Ascending aorta (tissue), 2 donors: ENCODE measurements around the gene EVC2. TPM values are rescaled to one million over a fixed set of nuclear protein-coding genes. Genes with fewer than 3 reads are reported as not detected.

Experiments used
- DNase-seq, 2 donors: peaks; one replicate each; pipeline ENCODE4 v3.0.0-alpha.2; 2019; ENCODE audit warnings: low spot score in 2 of 2
- H3K27ac ChIP-seq, 2 donors: fragments of 200-600 bp; sonication (generic); one replicate each; pipeline ENCODE4 v1.5.1; 2016 to 2017; ENCODE audit warnings: mild to moderate bottlenecking in 1 of 2
- H3K27me3 ChIP-seq: fragments of 200-600 bp; sonication (generic); one replicate; pipeline ENCODE4 v1.5.1; 2017
- H3K36me3 ChIP-seq, 2 donors: fragments of 200-600 bp; sonication (generic); one replicate each; pipeline ENCODE4 v1.5.1; 2016
- H3K4me1 ChIP-seq, 2 donors: fragments of 200-600 bp; sonication (generic); one replicate each; pipeline ENCODE4 v1.5.1; 2016 to 2017; ENCODE audit warnings: mild to moderate bottlenecking in 1 of 2
- H3K4me3 ChIP-seq, 2 donors: fragments of 200-600 bp; sonication (generic); one replicate each; pipeline ENCODE4 v1.5.1; 2016 to 2017; ENCODE audit warnings: mild to moderate bottlenecking in 1 of 2
- H3K9me3 ChIP-seq, 2 donors: fragments of 200-600 bp; sonication (generic); one replicate each; pipeline ENCODE4 v1.5.1; 2016
- CTCF ChIP-seq, 3 experiments: fragments of 200-600 bp in 2 of 3; fragments of 450-650 bp in 1 of 3; sonication (generic) in 2 of 3; IDR thresholded peaks; one replicate each; pipeline ENCODE4 v1.5.1; 2016 to 2019; ENCODE audit warnings: antibody characterized with exemption in 3 of 3, mild to moderate bottlenecking in 1 of 3, moderate library complexity in 1 of 3
- intact Hi-C: fragments of 100-400 bp; cut with DNase I; formaldehyde crosslinking; loops from one replicate; pipeline ENCODE4 v1.15.1; 2023
- total RNA-seq: library from RNA; depleted of rRNA; stranded (reverse); fragments of >200 nt; gene quantifications from one replicate; pipeline ENCODE4 v1.1.0, GENCODE V29; 2016

Gene EVC2
- total RNA-seq, 1 donor from 2014 or later = 5.7 TPM

- Histone ChIP-seq H3K36me3 (peaks cover 27 to 90% of the 10 kb centered on the region in 2 donors), H3K4me1 (no peaks in the 10 kb centered on the region), H3K4me3 (no peak overlapping the region), H3K9me3 (no peaks in the 10 kb centered on the region), H3K27me3 (no peaks in the 10 kb centered on the region), H3K27ac (no peak overlapping the region)
- TF ChIP-seq CTCF (IDR thresholded peaks at IDR 0.05) = no peak
- no peak for DNase-seq
- intact Hi-C loops = no loop called here
These were observed 145.9 kb downstream of the EVC2 start for GRCh38 chr4:5562476-5562875.

GRCh38 chr4:5561286-5561685 lies 147.1 kb downstream of the EVC2 start:
- no peaks in the 10 kb centered on the region for H3K4me1 ChIP-seq
- intact Hi-C loops = no loop called here
- H3K27me3 ChIP-seq = no peaks in the 10 kb centered on the region
- no peak overlapping the region for H3K4me3 ChIP-seq
- DNase-seq = no peak
- TF ChIP-seq CTCF (IDR thresholded peaks at IDR 0.05) = no peak
- H3K36me3 ChIP-seq = peaks cover 19 to 78% of the 10 kb centered on the region in 2 donors
- no peak overlapping the region for H3K27ac ChIP-seq
- no peaks in the 10 kb centered on the region for H3K9me3 ChIP-seq

DNA sequence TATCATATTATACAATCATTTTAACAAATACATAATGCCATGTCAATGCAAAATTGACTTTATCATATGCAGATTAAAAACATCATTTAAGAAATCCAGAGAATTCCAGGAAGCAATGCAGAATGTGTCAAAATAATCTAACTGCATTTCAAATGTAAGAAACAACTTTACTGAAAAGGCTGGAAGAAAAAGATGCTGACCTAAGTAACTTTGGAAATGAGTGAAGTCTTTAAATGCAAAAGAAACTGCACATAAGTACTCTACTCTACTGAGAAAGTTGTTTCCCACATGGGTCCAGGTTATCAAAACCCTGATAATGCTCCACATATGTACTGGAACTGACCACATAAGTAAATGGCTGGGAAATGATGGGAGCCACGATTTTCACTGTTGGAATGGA lies 149.9 kb downstream of the EVC2 start:
- Histone ChIP-seq H3K9me3 (no peaks in the 10 kb centered on the region), H3K36me3 (peaks cover 16 to 63% of the 10 kb centered on the region in 2 donors)
- intact Hi-C loops = no loop called here

GRCh38 chr4:5554376-5554775 lies 154.0 kb downstream of the EVC2 start:
- Histone ChIP-seq H3K9me3 (no peaks in the 10 kb centered on the region), H3K36me3 (peaks cover 3 to 47% of the 10 kb centered on the region in 2 donors), H3K4me1 (no peaks in the 10 kb centered on the region), H3K27me3 (no peaks in the 10 kb centered on the region), H3K27ac (no peak overlapping the region), H3K4me3 (no peak overlapping the region)
- no peak for TF ChIP-seq CTCF (IDR thresholded peaks at IDR 0.05)
- no peak for DNase-seq
- intact Hi-C loops = no loop called here

More for the DNA sequence above, 149.9 kb downstream of the EVC2 start:
- H3K4me1 ChIP-seq = no peaks in the 10 kb centered on the region
- DNase-seq = no peak
- no peak overlapping the region for H3K27ac ChIP-seq
- no peak for TF ChIP-seq CTCF (IDR thresholded peaks at IDR 0.05)
- H3K4me3 ChIP-seq = no peak overlapping the region
- H3K27me3 ChIP-seq = no peaks in the 10 kb centered on the region

- H3K4me1 ChIP-seq = no peaks in the 10 kb centered on the region
- peaks cover 3 to 41% of the 10 kb centered on the region in 2 donors for H3K36me3 ChIP-seq
- DNase-seq = no peak
- no peak for TF ChIP-seq CTCF (IDR thresholded peaks at IDR 0.05)
- H3K9me3 ChIP-seq = no peaks in the 10 kb centered on the region
- intact Hi-C loops = no loop called here
- no peaks in the 10 kb centered on the region for H3K27me3 ChIP-seq
- H3K4me3 ChIP-seq = no peak overlapping the region
- no peak overlapping the region for H3K27ac ChIP-seq
These were observed 154.6 kb downstream of the EVC2 start for GRCh38 chr4:5553801-5554200.

DNA sequence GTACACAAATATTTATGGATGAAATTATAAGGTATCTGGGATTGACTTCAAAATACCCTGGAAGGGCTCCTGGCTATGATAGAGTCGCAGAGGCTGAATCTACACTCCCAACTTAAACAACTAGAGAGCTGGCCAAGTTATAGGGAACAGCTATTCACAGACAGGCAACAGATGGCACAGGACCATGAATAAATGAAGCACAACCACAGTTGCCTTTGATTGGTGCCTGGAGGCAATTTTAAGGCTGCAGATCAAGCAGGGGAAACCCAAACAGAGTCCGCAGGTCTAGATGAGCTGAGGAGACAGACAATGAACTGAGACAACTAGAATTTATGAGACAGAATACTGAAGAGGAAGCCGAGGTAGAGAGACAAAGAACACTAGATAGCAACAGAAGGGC lies 155.9 kb downstream of the EVC2 start:
- no peak for DNase-seq
- no peaks in the 10 kb centered on the region for H3K9me3 ChIP-seq
- H3K36me3 ChIP-seq = peaks cover 7 to 38% of the 10 kb centered on the region in 2 donors
- intact Hi-C loops = no loop called here
- no peak overlapping the region for H3K27ac ChIP-seq
- H3K27me3 ChIP-seq = no peaks in the 10 kb centered on the region
- no peaks in the 10 kb centered on the region for H3K4me1 ChIP-seq
- no peak overlapping the region for H3K4me3 ChIP-seq
- no peak for TF ChIP-seq CTCF (IDR thresholded peaks at IDR 0.05)
